ENCODE data around the gene CELSR1.

Gene CELSR1

GRCh38 chr22:46380069-46380468 lies 157.4 kb downstream of the CELSR1 start:
- Histone ChIP-seq H3K4me1 (ENCODE audit: insufficient read depth, poor library complexity, severe bottlenecking) (peaks cover 5% of the 10 kb centered on the region), H3K27ac (ENCODE audit: poor library complexity, severe bottlenecking) (no peak overlapping the region)

GRCh38 chr22:46379066-46379930 lies 158.1 kb downstream of the CELSR1 start:
- TF ChIP-seq CTCF (IDR thresholded peaks at IDR 0.05; ENCODE audit: poor library complexity, severe bottlenecking): no peak
- Histone ChIP-seq H3K4me1 (ENCODE audit: insufficient read depth, poor library complexity, severe bottlenecking) (peaks cover 5% of the 10 kb centered on the region), H3K4me3 (ENCODE audit: severe bottlenecking) (no peak overlapping the region), H3K27ac (ENCODE audit: poor library complexity, severe bottlenecking) (no peak overlapping the region), H3K27me3 (ENCODE audit: insufficient read depth, poor library complexity, severe bottlenecking) (no peaks in the 10 kb centered on the region), H3K36me3 (ENCODE audit: low read depth) (peaks cover 50% of the 10 kb centered on the region), H3K9me3 (ENCODE audit: severe bottlenecking) (peaks cover 6% of the 10 kb centered on the region)
- ATAC-seq (ENCODE audit: low read depth) (no peak), DNase-seq (ENCODE audit: low spot score) (no peak)

More at GRCh38 chr22:46380069-46380468, 157.4 kb downstream of the CELSR1 start:
- no peak for ATAC-seq (ENCODE audit: low read depth)
- Histone ChIP-seq H3K9me3 (ENCODE audit: severe bottlenecking) (peaks cover 6% of the 10 kb centered on the region), H3K36me3 (ENCODE audit: low read depth) (peaks cover 54% of the 10 kb centered on the region), H3K27me3 (ENCODE audit: insufficient read depth, poor library complexity, severe bottlenecking) (no peaks in the 10 kb centered on the region), H3K4me3 (ENCODE audit: severe bottlenecking) (no peak overlapping the region)
- DNase-seq (ENCODE audit: low spot score): no peak
- TF ChIP-seq CTCF (IDR thresholded peaks at IDR 0.05; ENCODE audit: poor library complexity, severe bottlenecking): no peak

GRCh38 chr22:46378426-46379065 lies 158.9 kb downstream of the CELSR1 start:
- H3K4me1 ChIP-seq (ENCODE audit: insufficient read depth, poor library complexity, severe bottlenecking): peaks cover 5% of the 10 kb centered on the region
- no peak for TF ChIP-seq CTCF (IDR thresholded peaks at IDR 0.05; ENCODE audit: poor library complexity, severe bottlenecking)
- H3K27ac ChIP-seq (ENCODE audit: poor library complexity, severe bottlenecking): no peak overlapping the region
- no peaks in the 10 kb centered on the region for H3K27me3 ChIP-seq (ENCODE audit: insufficient read depth, poor library complexity, severe bottlenecking)
- DNase-seq (ENCODE audit: low spot score) (no peak), ATAC-seq (ENCODE audit: low read depth) (no peak)
- peaks cover 48% of the 10 kb centered on the region for H3K36me3 ChIP-seq (ENCODE audit: low read depth)
- H3K9me3 ChIP-seq (ENCODE audit: severe bottlenecking): peaks cover 6% of the 10 kb centered on the region
- H3K4me3 ChIP-seq (ENCODE audit: severe bottlenecking): no peak overlapping the region

- DNase-seq (ENCODE audit: low spot score) (no peak), ATAC-seq (ENCODE audit: low read depth) (peak; percentile 85)
- Histone ChIP-seq H3K27me3 (ENCODE audit: insufficient read depth, poor library complexity, severe bottlenecking) (no peaks in the 10 kb centered on the region), H3K27ac (ENCODE audit: poor library complexity, severe bottlenecking) (no peak overlapping the region), H3K9me3 (ENCODE audit: severe bottlenecking) (peaks cover 6% of the 10 kb centered on the region), H3K4me3 (ENCODE audit: severe bottlenecking) (no peak overlapping the region), H3K4me1 (ENCODE audit: insufficient read depth, poor library complexity, severe bottlenecking) (peaks cover 5% of the 10 kb centered on the region), H3K36me3 (ENCODE audit: low read depth) (peaks cover 45% of the 10 kb centered on the region)
- no peak for TF ChIP-seq CTCF (IDR thresholded peaks at IDR 0.05; ENCODE audit: poor library complexity, severe bottlenecking)
These were observed 159.6 kb downstream of the CELSR1 start for GRCh38 chr22:46377525-46378425.

Measured in RWPE2 (cell line).